SK-N-SH (cell line): ENCODE results near the gene DYNLT2B.

Experiments
- CTCF ChIP-seq: fragments of 200-600 bp; sonication (generic); IDR thresholded peaks from 2 replicates; pipeline ENCODE4 v1.6.1; 2017; ENCODE audit warnings: antibody characterized with exemption, mild to moderate bottlenecking, moderate library complexity
- EP300 ChIP-seq, 2 experiments: IDR thresholded peaks; 2 replicates each; pipeline versions ENCODE4 v1.4.0 to v1.6.1; 2012; ENCODE audit warnings: borderline replicate concordance in 1 of 2, low read depth in 1 of 2, low read length in 1 of 2
- FOXM1 ChIP-seq: IDR thresholded peaks from 2 replicates; pipeline ENCODE4 v1.4.0; 2012; ENCODE audit warnings: low read depth, mild to moderate bottlenecking
- JUND ChIP-seq: IDR thresholded peaks from 2 replicates; pipeline ENCODE4 v1.4.0; 2012
- MAX ChIP-seq: IDR thresholded peaks from 2 replicates; pipeline ENCODE4 v1.4.0; 2012; ENCODE audit warnings: low read depth
- POLR2AphosphoS5 ChIP-seq: IDR thresholded peaks from 2 replicates; pipeline ENCODE4 v1.6.1; 2012; ENCODE audit warnings: low read depth, low read length
- RCOR1 ChIP-seq: fragments of 150-350 bp; IDR thresholded peaks from 2 replicates; pipeline ENCODE4 v1.6.1; 2017; ENCODE audit warnings: antibody characterized with exemption, low read length
- RXRA ChIP-seq: IDR thresholded peaks from 2 replicates; pipeline ENCODE4 v1.4.0; 2012; ENCODE audit warnings: low read depth, mild to moderate bottlenecking, borderline replicate concordance
- SIN3A ChIP-seq: IDR thresholded peaks from 2 replicates; pipeline ENCODE4 v1.6.1; 2012; ENCODE audit warnings: low read depth, mild to moderate bottlenecking, low read length, moderate library complexity, borderline replicate concordance

GRCh38 chr3:196360586-196360985 lies 42.5 kb upstream of the DYNLT2B start:
- TF ChIP-seq RXRA, result no peak
- TF ChIP-seq CTCF, result no peak
- no peak for TF ChIP-seq JUND
- TF ChIP-seq MAX, result no peak
- TF ChIP-seq POLR2AphosphoS5, result no peak
- TF ChIP-seq RCOR1, result no peak
- no peak for TF ChIP-seq EP300 (IDR thresholded peaks at IDR 0.05; ENCODE audit: borderline replicate concordance in 1 of 2, low read depth in 1 of 2, low read length in 1 of 2)
- TF ChIP-seq SIN3A, result no peak
- TF ChIP-seq FOXM1, result no peak
